Measurements from ENCODE around the gene LDLRAP1. TPM values are rescaled to one million over a fixed set of nuclear protein-coding genes. Genes with fewer than 3 reads are reported as not detected.

LDLRAP1 gene
- polyA plus RNA-seq, 1 donor from 2014 or later, result 0.22 TPM

DNA sequence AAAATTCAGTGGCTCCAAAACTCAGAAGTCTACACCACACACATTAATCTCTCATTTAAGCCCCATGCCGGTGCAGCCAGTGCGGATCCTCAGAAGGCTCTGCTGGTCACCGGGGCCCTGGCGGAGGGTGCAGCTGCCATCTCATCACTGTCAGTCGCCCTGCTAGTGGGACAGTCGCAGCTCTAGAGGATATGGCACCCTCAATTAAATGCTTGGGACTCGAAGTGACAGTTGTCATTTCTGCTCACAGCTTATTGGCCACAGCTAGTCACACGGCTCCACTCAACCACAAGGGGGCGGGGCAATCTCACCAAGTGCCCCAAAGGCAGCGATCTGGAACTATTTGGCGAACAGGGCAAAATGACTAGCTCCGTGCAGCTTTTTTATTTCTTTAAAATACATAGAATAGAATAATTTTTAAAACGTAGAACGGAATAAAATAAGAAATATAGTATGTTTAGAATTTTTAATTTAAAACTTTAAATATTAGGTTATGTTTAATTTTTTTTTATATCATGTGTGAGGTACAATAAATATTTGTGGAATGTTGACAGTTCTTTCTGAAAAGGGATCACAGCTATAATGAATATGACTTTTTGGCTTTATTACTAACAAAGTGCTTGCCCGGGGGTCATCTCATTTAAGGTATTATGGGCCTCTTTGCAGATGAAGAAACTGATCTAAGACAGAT is 65.2 kb downstream of the LDLRAP1 start:
- H3K27ac ChIP-seq (ENCODE audit: low read length), result no peak overlapping the region
- H3K36me3 ChIP-seq (ENCODE audit: insufficient read depth, low read length), result no peaks in the 10 kb centered on the region
- no peak overlapping the region for H2AFZ ChIP-seq (ENCODE audit: low read depth, low read length)
- H3F3A ChIP-seq (ENCODE audit: insufficient read depth, low read length, poor library complexity, severe bottlenecking), result no peaks in the 10 kb centered on the region
- H3K9me3 ChIP-seq (ENCODE audit: low read length), result no peaks in the 10 kb centered on the region
- H3K79me2 ChIP-seq (replicated peaks; ENCODE audit: insufficient read depth, low read length), result no peaks in the 10 kb centered on the region
- no peak overlapping the region for H3K4me3 ChIP-seq (ENCODE audit: low read length)
- TF ChIP-seq, protein P1, sequence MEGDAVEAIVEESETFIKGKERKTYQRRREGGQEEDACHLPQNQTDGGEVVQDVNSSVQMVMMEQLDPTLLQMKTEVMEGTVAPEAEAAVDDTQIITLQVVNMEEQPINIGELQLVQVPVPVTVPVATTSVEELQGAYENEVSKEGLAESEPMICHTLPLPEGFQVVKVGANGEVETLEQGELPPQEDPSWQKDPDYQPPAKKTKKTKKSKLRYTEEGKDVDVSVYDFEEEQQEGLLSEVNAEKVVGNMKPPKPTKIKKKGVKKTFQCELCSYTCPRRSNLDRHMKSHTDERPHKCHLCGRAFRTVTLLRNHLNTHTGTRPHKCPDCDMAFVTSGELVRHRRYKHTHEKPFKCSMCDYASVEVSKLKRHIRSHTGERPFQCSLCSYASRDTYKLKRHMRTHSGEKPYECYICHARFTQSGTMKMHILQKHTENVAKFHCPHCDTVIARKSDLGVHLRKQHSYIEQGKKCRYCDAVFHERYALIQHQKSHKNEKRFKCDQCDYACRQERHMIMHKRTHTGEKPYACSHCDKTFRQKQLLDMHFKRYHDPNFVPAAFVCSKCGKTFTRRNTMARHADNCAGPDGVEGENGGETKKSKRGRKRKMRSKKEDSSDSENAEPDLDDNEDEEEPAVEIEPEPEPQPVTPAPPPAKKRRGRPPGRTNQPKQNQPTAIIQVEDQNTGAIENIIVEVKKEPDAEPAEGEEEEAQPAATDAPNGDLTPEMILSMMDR (IDR thresholded peaks at IDR 0.05; ENCODE audit: poor library complexity, severe bottlenecking), result peak; percentile 51
- TF ChIP-seq TAF1 (IDR thresholded peaks at IDR 0.05; ENCODE audit: low read depth) (no peak), SMC3 (conservative IDR thresholded peaks at IDR 0.05; ENCODE audit: poor library complexity) (peak; percentile 65), EP300 (conservative IDR thresholded peaks at IDR 0.05; ENCODE audit: poor library complexity, severe bottlenecking) (no peak), POLR2AphosphoS5 (IDR thresholded peaks at IDR 0.05) (no peak), MXI1 (conservative IDR thresholded peaks at IDR 0.05; ENCODE audit: poor library complexity, severe bottlenecking) (no peak), EZH2 (IDR thresholded peaks at IDR 0.05; ENCODE audit: borderline replicate concordance, insufficient read depth, low read length, poor library complexity, severe bottlenecking) (no peak), RAD21 (conservative IDR thresholded peaks at IDR 0.05) (peak; percentile 57)
- TF ChIP-seq, protein P2, sequence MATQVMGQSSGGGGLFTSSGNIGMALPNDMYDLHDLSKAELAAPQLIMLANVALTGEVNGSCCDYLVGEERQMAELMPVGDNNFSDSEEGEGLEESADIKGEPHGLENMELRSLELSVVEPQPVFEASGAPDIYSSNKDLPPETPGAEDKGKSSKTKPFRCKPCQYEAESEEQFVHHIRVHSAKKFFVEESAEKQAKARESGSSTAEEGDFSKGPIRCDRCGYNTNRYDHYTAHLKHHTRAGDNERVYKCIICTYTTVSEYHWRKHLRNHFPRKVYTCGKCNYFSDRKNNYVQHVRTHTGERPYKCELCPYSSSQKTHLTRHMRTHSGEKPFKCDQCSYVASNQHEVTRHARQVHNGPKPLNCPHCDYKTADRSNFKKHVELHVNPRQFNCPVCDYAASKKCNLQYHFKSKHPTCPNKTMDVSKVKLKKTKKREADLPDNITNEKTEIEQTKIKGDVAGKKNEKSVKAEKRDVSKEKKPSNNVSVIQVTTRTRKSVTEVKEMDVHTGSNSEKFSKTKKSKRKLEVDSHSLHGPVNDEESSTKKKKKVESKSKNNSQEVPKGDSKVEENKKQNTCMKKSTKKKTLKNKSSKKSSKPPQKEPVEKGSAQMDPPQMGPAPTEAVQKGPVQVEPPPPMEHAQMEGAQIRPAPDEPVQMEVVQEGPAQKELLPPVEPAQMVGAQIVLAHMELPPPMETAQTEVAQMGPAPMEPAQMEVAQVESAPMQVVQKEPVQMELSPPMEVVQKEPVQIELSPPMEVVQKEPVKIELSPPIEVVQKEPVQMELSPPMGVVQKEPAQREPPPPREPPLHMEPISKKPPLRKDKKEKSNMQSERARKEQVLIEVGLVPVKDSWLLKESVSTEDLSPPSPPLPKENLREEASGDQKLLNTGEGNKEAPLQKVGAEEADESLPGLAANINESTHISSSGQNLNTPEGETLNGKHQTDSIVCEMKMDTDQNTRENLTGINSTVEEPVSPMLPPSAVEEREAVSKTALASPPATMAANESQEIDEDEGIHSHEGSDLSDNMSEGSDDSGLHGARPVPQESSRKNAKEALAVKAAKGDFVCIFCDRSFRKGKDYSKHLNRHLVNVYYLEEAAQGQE (IDR thresholded peaks at IDR 0.05; ENCODE audit: borderline replicate concordance), result no peak
- H3K4me2 ChIP-seq (ENCODE audit: low read length), result no peak overlapping the region
- no peak overlapping the region for H3K9ac ChIP-seq (ENCODE audit: low read length)
- no peaks in the 10 kb centered on the region for H3K9me2 ChIP-seq (ENCODE audit: insufficient read depth, low read length)
- H4K20me1 ChIP-seq (ENCODE audit: insufficient read depth), result no peaks in the 10 kb centered on the region
- peaks cover 7% of the 10 kb centered on the region for H3K27me3 ChIP-seq (ENCODE audit: insufficient read depth, low read depth, low read length)

DNA sequence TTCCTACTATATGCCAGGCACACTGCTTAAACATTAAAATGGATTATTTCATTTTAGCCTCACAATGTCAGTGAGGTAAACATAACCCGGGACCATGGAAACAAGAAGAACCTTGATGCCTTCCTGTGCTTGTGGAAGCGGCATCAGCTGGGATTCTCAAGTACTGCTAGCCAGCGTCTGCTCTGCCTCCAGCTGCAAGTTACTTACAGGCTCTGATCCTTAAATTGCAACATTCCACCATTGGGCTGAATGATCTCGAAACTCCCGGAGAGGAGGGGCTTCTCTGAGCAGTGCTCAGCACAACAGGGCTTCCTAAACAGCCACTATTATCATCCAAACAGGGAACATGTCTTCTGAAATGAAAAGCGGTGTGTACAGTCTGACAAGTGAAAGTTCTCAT is 66.5 kb downstream of the LDLRAP1 start:
- no peak for TF ChIP-seq EP300 (conservative IDR thresholded peaks at IDR 0.05; ENCODE audit: poor library complexity, severe bottlenecking)
- no peak for TF ChIP-seq MXI1 (conservative IDR thresholded peaks at IDR 0.05; ENCODE audit: poor library complexity, severe bottlenecking)
- TF ChIP-seq RAD21 (conservative IDR thresholded peaks at IDR 0.05), result no peak
- TF ChIP-seq, protein P2 (IDR thresholded peaks at IDR 0.05; ENCODE audit: borderline replicate concordance), result no peak
- no peak for TF ChIP-seq EZH2 (IDR thresholded peaks at IDR 0.05; ENCODE audit: borderline replicate concordance, insufficient read depth, low read length, poor library complexity, severe bottlenecking)
- TF ChIP-seq, protein P1 (IDR thresholded peaks at IDR 0.05; ENCODE audit: poor library complexity, severe bottlenecking), result no peak
- no peak for TF ChIP-seq POLR2AphosphoS5 (IDR thresholded peaks at IDR 0.05)
- TF ChIP-seq TAF1 (IDR thresholded peaks at IDR 0.05; ENCODE audit: low read depth), result no peak
- TF ChIP-seq SMC3 (conservative IDR thresholded peaks at IDR 0.05; ENCODE audit: poor library complexity), result no peak
- Histone ChIP-seq H3K4me3 (ENCODE audit: low read length) (no peak overlapping the region), H3K9me2 (ENCODE audit: insufficient read depth, low read length) (no peaks in the 10 kb centered on the region), H2AFZ (ENCODE audit: low read depth, low read length) (no peak overlapping the region), H3K36me3 (ENCODE audit: insufficient read depth, low read length) (no peaks in the 10 kb centered on the region), H3K9me3 (ENCODE audit: low read length) (no peaks in the 10 kb centered on the region), H3K4me2 (ENCODE audit: low read length) (no peak overlapping the region), H3F3A (ENCODE audit: insufficient read depth, low read length, poor library complexity, severe bottlenecking) (no peaks in the 10 kb centered on the region), H3K27me3 (ENCODE audit: insufficient read depth, low read depth, low read length) (peaks cover 10% of the 10 kb centered on the region), H3K27ac (ENCODE audit: low read length) (no peak overlapping the region), H3K79me2 (replicated peaks; ENCODE audit: insufficient read depth, low read length) (no peaks in the 10 kb centered on the region), H3K9ac (ENCODE audit: low read length) (no peak overlapping the region), H4K20me1 (ENCODE audit: insufficient read depth) (no peaks in the 10 kb centered on the region)
